H9 (cell line): ENCODE results near the gene ERCC4. TPM values are rescaled to one million over a fixed set of nuclear protein-coding genes. Genes with fewer than 3 reads are reported as not detected.

Experiments used
- DNase-seq: peaks from one replicate; pipeline ENCODE4 v3.0.0-alpha.2; 2017
- H2AFZ ChIP-seq: one replicate; pipeline ENCODE4 v1.6.1; 2013; ENCODE audit warnings: mild to moderate bottlenecking, low read length, control low read depth, moderate library complexity
- H2AK5ac ChIP-seq: 2 replicates; pipeline ENCODE4 v1.6.1; 2013; ENCODE audit warnings: low read length, control low read depth, mixed read lengths; ENCODE audit not compliant: insufficient read length
- H2BK120ac ChIP-seq: one replicate; pipeline ENCODE4 v1.6.1; 2013; ENCODE audit warnings: low read depth, mild to moderate bottlenecking, low read length, control low read depth, inconsistent platforms; ENCODE audit not compliant: poor library complexity, severe bottlenecking
- H2BK12ac ChIP-seq: 2 replicates; pipeline ENCODE4 v1.6.1; 2013; ENCODE audit warnings: low read length, control low read depth, mixed read lengths, low read depth; ENCODE audit not compliant: insufficient read length
- H2BK15ac ChIP-seq: 2 replicates; pipeline ENCODE4 v1.6.1; 2013; ENCODE audit warnings: low read depth, low read length, control low read depth
- H2BK20ac ChIP-seq: one replicate; pipeline ENCODE4 v1.6.1; 2013; ENCODE audit warnings: low read depth, mild to moderate bottlenecking, low read length, control low read depth, inconsistent platforms; ENCODE audit not compliant: poor library complexity, severe bottlenecking
- H2BK5ac ChIP-seq: 2 replicates; pipeline ENCODE4 v1.6.1; 2013; ENCODE audit warnings: low read length, control low read depth, mixed read lengths; ENCODE audit not compliant: insufficient read length
- H3K14ac ChIP-seq: 2 replicates; pipeline ENCODE4 v1.6.1; 2013; ENCODE audit warnings: low read length, control low read depth; ENCODE audit not compliant: insufficient read depth
- H3K18ac ChIP-seq: 2 replicates; pipeline ENCODE4 v1.6.1; 2013; ENCODE audit warnings: low read depth, mild to moderate bottlenecking, mixed read lengths, low read length, control low read depth; ENCODE audit not compliant: insufficient read length
- H3K23ac ChIP-seq: 2 replicates; pipeline ENCODE4 v1.6.1; 2013; ENCODE audit warnings: low read length, control low read depth, mixed read lengths, low read depth; ENCODE audit not compliant: insufficient read length
- H3K23me2 ChIP-seq: 2 replicates; pipeline ENCODE4 v1.6.1; 2013; ENCODE audit warnings: low read depth, mild to moderate bottlenecking, mixed read lengths, low read length, control low read depth; ENCODE audit not compliant: insufficient read length, poor library complexity, severe bottlenecking
- H3K27ac ChIP-seq: 2 replicates; pipeline ENCODE4 v1.5.1; 2013; ENCODE audit warnings: low read length, control low read depth, mixed read lengths, low read depth; ENCODE audit not compliant: insufficient read length
- H3K27me3 ChIP-seq: 2 replicates; pipeline ENCODE4 v1.6.1; 2013; ENCODE audit warnings: low read length, control low read depth, inconsistent platforms; ENCODE audit not compliant: insufficient read depth
- H3K4ac ChIP-seq: 2 replicates; pipeline ENCODE4 v1.6.1; 2013; ENCODE audit warnings: low read depth, mild to moderate bottlenecking, control low read depth, inconsistent platforms, low read length, moderate library complexity
- H3K4me1 ChIP-seq: 2 replicates; pipeline ENCODE4 v1.6.1; 2013; ENCODE audit warnings: low read length, control low read depth, inconsistent platforms; ENCODE audit not compliant: insufficient read depth
- H3K4me2 ChIP-seq: 2 replicates; pipeline ENCODE4 v1.6.1; 2013; ENCODE audit warnings: low read length, control low read depth, mixed read lengths; ENCODE audit not compliant: insufficient read length, insufficient read depth
- H3K56ac ChIP-seq: 2 replicates; pipeline ENCODE4 v1.6.1; 2013; ENCODE audit warnings: low read depth, mild to moderate bottlenecking, mixed read lengths, low read length, control low read depth; ENCODE audit not compliant: insufficient read length
- H3K79me1 ChIP-seq: 2 replicates; pipeline ENCODE4 v1.6.1; 2013; ENCODE audit warnings: low read depth, mild to moderate bottlenecking, moderate library complexity, low read length, control low read depth, inconsistent platforms; ENCODE audit not compliant: insufficient read depth, poor library complexity, severe bottlenecking
- H3K79me2 ChIP-seq: 2 replicates; pipeline ENCODE4 v1.6.1; 2013; ENCODE audit warnings: low read length, control low read depth, inconsistent platforms; ENCODE audit not compliant: insufficient read depth
- H3K9ac ChIP-seq: 2 replicates; pipeline ENCODE4 v1.6.1; 2013; ENCODE audit warnings: low read length, control low read depth, mixed read lengths; ENCODE audit not compliant: insufficient read length; ENCODE audit errors: extremely low read depth
- H3K9me3 ChIP-seq: one replicate; pipeline ENCODE4 v1.6.1; 2013; ENCODE audit warnings: low read depth, low read length, inconsistent platforms; ENCODE audit not compliant: control insufficient read depth
- H3T11ph ChIP-seq: one replicate; pipeline ENCODE4 v1.6.1; 2013; ENCODE audit warnings: mild to moderate bottlenecking, low read length, control low read depth, inconsistent platforms
- H4K20me1 ChIP-seq: one replicate; pipeline ENCODE4 v1.6.1; 2013; ENCODE audit not compliant: control insufficient read depth, insufficient read length, insufficient read depth
- H4K5ac ChIP-seq: 2 replicates; pipeline ENCODE4 v1.6.1; 2013; ENCODE audit warnings: low read depth, mild to moderate bottlenecking, mixed read lengths, low read length, control low read depth; ENCODE audit not compliant: insufficient read length
- H4K8ac ChIP-seq: replicated peaks from 2 replicates; pipeline ENCODE4 v1.6.1; 2013; ENCODE audit warnings: low read length, control low read depth, mixed read lengths, low read depth; ENCODE audit not compliant: insufficient read length
- H4K91ac ChIP-seq: 2 replicates; pipeline ENCODE4 v1.6.1; 2013; ENCODE audit warnings: low read depth, mild to moderate bottlenecking, moderate library complexity, mixed read lengths, low read length, control low read depth; ENCODE audit not compliant: insufficient read length
- H3K27ac Mint-ChIP-seq, 3 experiments: 2 replicates in 2 of 3; 3 replicates in 1 of 3; pipeline ENCODE4 v1.8.0; 2020 to 2021; ENCODE audit warnings: mixed read lengths in 3 of 3, mild to moderate bottlenecking in 1 of 3, moderate library complexity in 1 of 3
- H3K27me3 Mint-ChIP-seq: 2 replicates; pipeline ENCODE4 v1.8.0; 2021; ENCODE audit warnings: low read depth, mild to moderate bottlenecking, moderate library complexity, mixed read lengths
- H3K36me3 Mint-ChIP-seq, 3 experiments: 2 replicates in 2 of 3; 3 replicates in 1 of 3; pipeline ENCODE4 v1.8.0; 2020 to 2021; ENCODE audit warnings: low read depth in 3 of 3, mixed read lengths in 3 of 3; ENCODE audit not compliant: insufficient read depth in 1 of 3
- H3K4me1 Mint-ChIP-seq, 2 experiments: 2 replicates each; pipeline ENCODE4 v1.8.0; 2020; ENCODE audit warnings: mixed read lengths in 2 of 2
- H3K4me3 Mint-ChIP-seq, 2 experiments: 2 replicates in 1 of 2; 3 replicates in 1 of 2; pipeline ENCODE4 v1.8.0; 2020 to 2021; ENCODE audit warnings: mild to moderate bottlenecking in 2 of 2, mixed read lengths in 2 of 2, moderate library complexity in 1 of 2
- H3K9me3 Mint-ChIP-seq, 2 experiments: 2 replicates in 1 of 2; 3 replicates in 1 of 2; pipeline ENCODE4 v1.8.0; 2020; ENCODE audit warnings: mild to moderate bottlenecking in 2 of 2, mixed read lengths in 2 of 2, moderate library complexity in 1 of 2
- WGBS: extraction: QIAGEN DNeasy Blood & Tissue Kit; methylation state at CpG from one replicate; pipeline ENCODE4 v1.1.7; 2013; ENCODE audit warnings: missing lambda C conversion rate, low lambda C conversion rate, mixed read lengths; ENCODE audit not compliant: insufficient read length; ENCODE audit errors: extremely low coverage; 5-methylcytosine and 5-hydroxymethylcytosine counted together
- total RNA-seq: library from RNA; stranded (reverse); gene quantifications from 2 replicates; pipeline ENCODE4 v1.2.1, GENCODE V29; 2021
- TF ChIP-seq, protein P1 (sequence below): fragments of 200-600 bp; sonication (generic); conservative IDR thresholded peaks from 3 replicates; pipeline ENCODE4 v1.8.0; 2021; ENCODE audit warnings: antibody characterized with exemption, mild to moderate bottlenecking

ERCC4 gene
- total RNA-seq, 1 experiment from 2014 or later, result 15.6 TPM

DNA sequence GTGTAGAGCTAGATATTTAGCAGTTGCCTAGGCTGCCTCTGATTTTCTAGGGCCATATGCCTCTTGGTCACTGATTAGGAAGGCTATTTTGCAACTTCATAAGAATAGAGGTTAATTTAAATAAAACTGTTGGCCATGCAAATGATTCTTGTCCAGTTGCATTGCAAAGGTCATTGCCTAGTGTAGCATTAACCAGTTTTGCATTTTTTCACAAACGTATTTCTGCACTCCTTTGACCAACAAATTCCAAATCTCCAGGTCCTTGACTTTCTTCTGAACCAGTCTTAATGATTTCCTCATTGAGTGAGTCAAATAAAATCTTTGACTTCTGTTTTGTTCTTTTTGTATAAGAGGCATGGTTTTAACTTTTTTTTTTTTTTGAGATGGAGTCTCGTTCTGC, 33.5 kb downstream of the ERCC4 start:
- H3K9me3 Mint-ChIP-seq, result no peaks in the 10 kb centered on the region
- no peak overlapping the region for H3K4me2 ChIP-seq
- H2BK120ac ChIP-seq, result no peak overlapping the region
- no CpG with 5 or more reads among the region's 2 CpGs for WGBS
- no peak overlapping the region for H3K27ac Mint-ChIP-seq
- H2BK20ac ChIP-seq, result no peak overlapping the region
- H3K4ac ChIP-seq, result no peak overlapping the region
- no peaks in the 10 kb centered on the region for H3K23me2 ChIP-seq
- H3K79me1 ChIP-seq, result no peaks in the 10 kb centered on the region
- H4K20me1 ChIP-seq, result no peaks in the 10 kb centered on the region
- no peak overlapping the region for H3K56ac ChIP-seq
- no peak overlapping the region for H3K4me3 Mint-ChIP-seq
- no peak overlapping the region for H3K23ac ChIP-seq
- H3K27me3 ChIP-seq, result no peaks in the 10 kb centered on the region
- no peak overlapping the region for H2AK5ac ChIP-seq
- H4K91ac ChIP-seq, result no peak overlapping the region
- TF ChIP-seq, protein P1, sequence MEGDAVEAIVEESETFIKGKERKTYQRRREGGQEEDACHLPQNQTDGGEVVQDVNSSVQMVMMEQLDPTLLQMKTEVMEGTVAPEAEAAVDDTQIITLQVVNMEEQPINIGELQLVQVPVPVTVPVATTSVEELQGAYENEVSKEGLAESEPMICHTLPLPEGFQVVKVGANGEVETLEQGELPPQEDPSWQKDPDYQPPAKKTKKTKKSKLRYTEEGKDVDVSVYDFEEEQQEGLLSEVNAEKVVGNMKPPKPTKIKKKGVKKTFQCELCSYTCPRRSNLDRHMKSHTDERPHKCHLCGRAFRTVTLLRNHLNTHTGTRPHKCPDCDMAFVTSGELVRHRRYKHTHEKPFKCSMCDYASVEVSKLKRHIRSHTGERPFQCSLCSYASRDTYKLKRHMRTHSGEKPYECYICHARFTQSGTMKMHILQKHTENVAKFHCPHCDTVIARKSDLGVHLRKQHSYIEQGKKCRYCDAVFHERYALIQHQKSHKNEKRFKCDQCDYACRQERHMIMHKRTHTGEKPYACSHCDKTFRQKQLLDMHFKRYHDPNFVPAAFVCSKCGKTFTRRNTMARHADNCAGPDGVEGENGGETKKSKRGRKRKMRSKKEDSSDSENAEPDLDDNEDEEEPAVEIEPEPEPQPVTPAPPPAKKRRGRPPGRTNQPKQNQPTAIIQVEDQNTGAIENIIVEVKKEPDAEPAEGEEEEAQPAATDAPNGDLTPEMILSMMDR, result no peak
- no peak overlapping the region for H3T11ph ChIP-seq
- H3K79me2 ChIP-seq, result no peaks in the 10 kb centered on the region
- H2BK5ac ChIP-seq, result no peak overlapping the region
- H2BK15ac ChIP-seq, result no peak overlapping the region
- H3K14ac ChIP-seq, result no peak overlapping the region
- H3K9me3 ChIP-seq, result no peaks in the 10 kb centered on the region
- no peak overlapping the region for H3K27ac ChIP-seq
- H3K36me3 Mint-ChIP-seq, result peaks cover 0 to 8% (median 0%) of the 10 kb centered on the region in 3 experiments; a peak in 2 of 7 replicates
- no peak overlapping the region for H3K9ac ChIP-seq
- H3K4me1 ChIP-seq, result no peaks in the 10 kb centered on the region
- DNase-seq, result no peak
- H3K18ac ChIP-seq, result no peak overlapping the region
- H3K4me1 Mint-ChIP-seq, result peaks cover 18 to 22% of the 10 kb centered on the region in 2 experiments
- H4K8ac ChIP-seq, result no peak overlapping the region
- no peak overlapping the region for H2BK12ac ChIP-seq
- no peaks in the 10 kb centered on the region; the same call in 1 of the 2 replicates for H3K27me3 Mint-ChIP-seq
- H2AFZ ChIP-seq, result no peak overlapping the region
- H4K5ac ChIP-seq, result no peak overlapping the region
